ENCODE data around the gene GTPBP10. TPM values are rescaled to one million over a fixed set of nuclear protein-coding genes. Genes with fewer than 3 reads are reported as not detected.

GTPBP10 gene
- total RNA-seq, 2 experiments from 2014 or later = 26.6 to 29.1 TPM

DNA sequence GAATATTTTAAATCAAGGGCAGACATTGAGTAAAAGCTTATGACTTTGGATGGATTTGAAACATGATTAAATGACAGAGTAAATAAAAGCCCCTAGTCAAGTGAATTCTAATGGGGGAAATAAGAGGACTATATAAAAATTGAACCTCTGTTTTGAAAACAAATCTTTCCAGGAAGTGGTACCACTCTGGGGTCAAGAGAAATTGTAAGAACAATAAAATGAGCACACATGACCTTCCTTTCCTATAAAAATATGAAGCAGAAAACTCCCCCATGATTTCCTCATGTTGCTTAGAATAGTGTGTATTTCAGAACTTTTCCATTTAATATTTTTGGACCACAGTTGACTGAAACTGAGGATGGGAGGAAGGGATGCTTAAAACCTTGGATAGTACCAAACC is 44.4 kb downstream of the GTPBP10 start:
- H3K27ac Mint-ChIP-seq = no peak overlapping the region
- H3K27me3 Mint-ChIP-seq = no peaks in the 10 kb centered on the region
- no peaks in the 10 kb centered on the region for H3K4me1 Mint-ChIP-seq
- H3K9me3 Mint-ChIP-seq (ENCODE audit: low read depth) = peaks cover 7% of the 10 kb centered on the region
- H3K36me3 Mint-ChIP-seq = peaks cover 19% of the 10 kb centered on the region
- DNase-seq (no peak), ATAC-seq (no peak)
- CTCF ChIA-PET = interaction anchor here (1.0 kb wide), 1 partner anchor 45 kb away, joined by 3 read pairs; no protein-coding TSS in a partner anchor
- no peak overlapping the region for H3K4me3 Mint-ChIP-seq

DNA sequence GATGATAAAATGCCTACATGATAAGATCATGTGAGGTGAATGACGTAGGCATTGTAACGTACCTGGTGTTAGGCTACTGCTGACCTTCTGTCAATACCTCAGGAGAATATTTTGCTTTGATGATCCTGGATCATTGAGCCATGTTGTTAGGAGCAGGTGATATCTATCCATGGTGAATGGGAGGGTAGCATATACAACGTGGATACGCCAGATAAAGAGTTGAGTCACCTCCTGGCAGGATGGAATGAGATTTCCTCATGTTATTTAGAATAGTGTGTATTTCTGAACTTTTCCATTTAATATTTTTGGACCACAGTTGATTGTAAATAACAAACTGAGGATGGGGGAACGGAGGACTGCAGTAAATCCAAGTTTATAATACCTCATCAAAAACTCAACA is 45.0 kb downstream of the GTPBP10 start:
- CTCF ChIA-PET = no interaction called here
- DNase-seq = no peak
- H3K27me3 Mint-ChIP-seq = no peaks in the 10 kb centered on the region

DNA sequence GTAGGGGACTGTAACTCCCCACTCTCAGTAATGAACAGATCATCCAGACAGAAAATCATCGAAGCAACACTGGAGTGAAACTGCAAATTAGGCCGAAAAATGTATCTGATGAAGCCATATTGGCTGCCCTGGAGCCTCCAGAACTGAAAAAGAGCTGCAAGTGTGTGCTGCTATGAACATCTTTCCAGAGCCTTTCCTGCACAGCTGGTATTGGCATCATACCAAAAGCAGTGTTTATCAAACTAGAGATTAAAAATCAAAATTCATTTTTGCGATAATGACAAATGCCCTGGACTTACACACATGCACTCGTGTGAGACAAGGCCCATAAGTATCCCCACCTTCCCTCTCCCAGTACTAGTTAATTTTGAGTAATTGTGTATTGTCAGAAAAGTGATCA is 49.9 kb downstream of the GTPBP10 start:
- Mint-ChIP-seq H3K9me3 (ENCODE audit: low read depth) (peaks cover 9% of the 10 kb centered on the region), H3K4me1 (no peaks in the 10 kb centered on the region), H3K27ac (no peak overlapping the region), H3K27me3 (peaks cover 13% of the 10 kb centered on the region), H3K36me3 (peaks cover 7% of the 10 kb centered on the region), H3K4me3 (no peak overlapping the region)
- DNase-seq (no peak), ATAC-seq (no peak)
- CTCF ChIA-PET = no interaction called here

More for the DNA sequence above, 45.0 kb downstream of the GTPBP10 start:
- Mint-ChIP-seq H3K4me1 (no peaks in the 10 kb centered on the region), H3K36me3 (peaks cover 14% of the 10 kb centered on the region), H3K27ac (no peak overlapping the region), H3K4me3 (no peak overlapping the region), H3K9me3 (ENCODE audit: low read depth) (peaks cover 7% of the 10 kb centered on the region)
- no peak for ATAC-seq

DNA sequence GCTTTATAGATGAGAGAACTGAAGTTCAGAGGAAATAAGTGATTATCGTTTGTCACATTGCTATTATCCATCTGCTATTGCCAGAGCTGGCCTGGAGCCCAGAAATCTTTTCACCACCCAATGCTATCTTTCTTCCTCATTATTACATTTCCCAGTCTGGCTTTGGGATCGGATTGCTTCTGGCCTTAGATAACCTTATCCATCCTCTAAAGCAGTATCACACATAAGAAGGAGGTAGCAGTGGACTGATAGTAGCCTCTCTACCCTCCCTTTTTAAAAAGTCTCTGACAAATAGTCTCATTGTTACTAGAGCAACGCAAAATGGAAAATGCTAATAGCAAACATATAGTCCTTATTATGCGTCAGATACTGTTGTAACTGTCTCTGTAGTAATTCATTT is 55.5 kb downstream of the GTPBP10 start:
- Mint-ChIP-seq H3K36me3 (peaks cover 3% of the 10 kb centered on the region), H3K4me1 (peaks cover 16% of the 10 kb centered on the region), H3K27ac (no peak overlapping the region), H3K27me3 (peaks cover 18% of the 10 kb centered on the region), H3K4me3 (no peak overlapping the region), H3K9me3 (ENCODE audit: low read depth) (peaks cover 2% of the 10 kb centered on the region)
- DNase-seq (no peak), ATAC-seq (no peak)
- CTCF ChIA-PET = no interaction called here

DNA sequence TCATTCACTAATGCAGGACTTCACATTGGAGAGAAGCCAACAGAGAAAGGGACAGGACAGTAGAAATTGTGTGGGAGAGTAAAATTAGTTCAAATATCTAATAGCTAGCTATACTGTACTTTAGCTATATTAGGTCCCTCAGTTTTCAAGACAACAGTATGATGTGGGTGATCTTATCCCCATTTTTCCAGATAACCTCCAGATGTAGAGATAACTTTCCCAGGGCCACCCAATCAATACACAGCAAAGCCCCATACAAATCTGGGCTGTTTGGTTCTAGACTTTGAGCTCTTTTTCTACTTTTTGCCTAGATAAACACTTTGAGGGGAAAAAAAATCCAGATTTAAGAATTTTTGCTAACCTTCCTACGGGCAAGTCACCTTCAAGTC is 56.3 kb downstream of the GTPBP10 start:
- DNase-seq (no peak), ATAC-seq (no peak)
- Mint-ChIP-seq H3K36me3 (peaks cover 7% of the 10 kb centered on the region), H3K27me3 (peaks cover 18% of the 10 kb centered on the region), H3K27ac (peak overlapping the region; percentile 84), H3K4me3 (peak overlapping the region; percentile 91), H3K9me3 (ENCODE audit: low read depth) (peaks cover 2% of the 10 kb centered on the region), H3K4me1 (peaks cover 16% of the 10 kb centered on the region)
- CTCF ChIA-PET = no interaction called here

DNA sequence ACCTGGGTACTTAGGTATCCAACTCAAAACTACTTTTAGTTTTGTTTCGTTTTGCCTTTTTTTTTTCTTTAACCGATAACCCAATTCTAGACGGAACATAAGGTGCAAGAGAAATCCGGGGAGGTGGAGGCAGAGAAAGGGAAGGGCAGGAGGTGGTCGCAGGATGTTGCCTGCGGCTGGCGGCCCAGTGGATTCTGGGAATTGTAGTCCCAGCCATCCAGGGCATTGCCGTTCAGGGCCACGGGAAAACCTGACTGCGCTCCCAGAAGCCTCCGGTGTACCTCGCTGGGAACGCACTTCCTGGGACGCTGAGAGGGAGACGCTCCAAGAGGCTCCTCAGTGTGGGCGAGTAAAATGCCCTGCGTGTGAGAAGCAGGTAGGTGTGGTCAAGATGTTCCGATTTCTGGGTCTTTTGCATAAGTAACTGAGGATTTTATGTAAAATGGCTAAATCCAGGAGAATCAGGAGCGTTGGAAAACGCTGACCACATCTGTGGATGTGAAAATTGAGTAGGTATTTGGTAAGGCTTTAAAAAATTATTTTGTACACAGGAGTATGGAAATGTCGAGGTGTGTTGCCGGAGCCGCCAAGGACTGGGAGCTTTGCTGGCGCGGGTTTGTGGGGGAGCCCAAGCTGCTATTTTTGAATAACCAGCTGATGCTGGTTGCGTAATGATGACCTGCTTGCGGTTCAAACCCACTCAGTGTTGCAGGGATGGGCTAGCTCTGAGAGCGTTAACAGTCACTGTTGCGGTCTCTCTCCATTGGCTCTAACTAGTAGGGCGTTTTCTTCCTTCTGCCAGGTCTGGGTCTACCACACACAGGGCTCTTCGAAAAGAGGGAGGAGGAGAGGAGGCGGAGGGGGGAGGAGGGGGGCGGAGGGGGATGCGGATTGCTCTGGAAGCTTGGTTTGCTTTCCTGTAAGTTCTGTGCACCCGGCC is 56.9 kb downstream of the GTPBP10 start, which contains the start of gene CLDN12:
Gene CLDN12, plus strand, starts transcription at position 288 of the 940 bp plus-strand sequence. CDS start 9,216 bp downstream, outside the sequence.
- peak within 1 kb of the TSS; percentile 91 for H3K4me3 Mint-ChIP-seq

DNA sequence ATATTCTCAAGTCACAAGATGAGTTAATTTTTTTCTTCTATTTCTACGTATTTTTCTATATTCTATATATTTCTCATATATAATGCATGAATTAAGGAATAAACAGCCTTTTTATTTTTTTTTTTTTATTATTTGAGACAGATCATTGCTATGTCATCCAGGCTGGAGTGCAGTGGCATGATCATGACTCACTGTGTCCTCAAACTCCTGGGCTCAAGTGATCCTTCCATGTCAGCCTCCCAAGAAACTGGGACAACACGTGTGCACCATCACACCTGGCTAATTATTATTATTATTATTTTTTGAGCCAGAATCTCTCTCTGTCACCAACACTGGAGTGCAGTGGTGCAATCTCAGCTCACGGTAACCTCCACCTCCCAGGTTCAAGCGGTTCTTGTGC is 58.3 kb downstream of the GTPBP10 start:
- peaks cover 16% of the 10 kb centered on the region for H3K4me1 Mint-ChIP-seq
- ATAC-seq (no peak), DNase-seq (no peak)
- CTCF ChIA-PET = no interaction called here
- H3K36me3 Mint-ChIP-seq = peaks cover 8% of the 10 kb centered on the region
- H3K27ac Mint-ChIP-seq = no peak overlapping the region
- peaks cover 17% of the 10 kb centered on the region for H3K27me3 Mint-ChIP-seq
- H3K4me3 Mint-ChIP-seq = peak overlapping the region; percentile 91
- peaks cover 2% of the 10 kb centered on the region for H3K9me3 Mint-ChIP-seq (ENCODE audit: low read depth)

More for the DNA sequence above, 56.9 kb downstream of the GTPBP10 start, which contains the start of gene CLDN12:
- DNase-seq (peak; percentile 90), ATAC-seq (peak; percentile 96)
- Mint-ChIP-seq H3K27ac (peak within 1 kb of the TSS; percentile 84), H3K36me3 (peaks cover 7% of the 10 kb centered on the region), H3K9me3 (ENCODE audit: low read depth) (peaks cover 2% of the 10 kb centered on the region), H3K4me1 (peaks cover 16% of the 10 kb centered on the region), H3K27me3 (peaks cover 18% of the 10 kb centered on the region)
- CTCF ChIA-PET = no interaction called here

DNA sequence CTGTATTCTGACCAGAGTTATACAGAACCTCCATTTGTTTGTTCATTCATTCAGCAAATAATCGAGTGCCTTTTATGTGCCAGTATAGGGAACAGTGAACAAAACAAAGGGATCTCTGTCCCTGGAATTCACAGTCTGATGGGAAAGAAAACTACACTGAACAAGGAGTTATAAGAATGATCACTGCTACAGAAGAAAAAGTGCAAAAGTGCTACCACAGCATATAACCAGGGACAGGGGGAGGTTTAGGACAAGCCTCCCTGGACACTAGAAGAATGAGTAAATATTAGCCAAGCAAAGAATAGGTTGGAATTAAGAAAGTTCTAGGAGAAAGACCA is 60.9 kb downstream of the GTPBP10 start:
- Mint-ChIP-seq H3K4me3 (no peak overlapping the region), H3K27ac (no peak overlapping the region)

DNA sequence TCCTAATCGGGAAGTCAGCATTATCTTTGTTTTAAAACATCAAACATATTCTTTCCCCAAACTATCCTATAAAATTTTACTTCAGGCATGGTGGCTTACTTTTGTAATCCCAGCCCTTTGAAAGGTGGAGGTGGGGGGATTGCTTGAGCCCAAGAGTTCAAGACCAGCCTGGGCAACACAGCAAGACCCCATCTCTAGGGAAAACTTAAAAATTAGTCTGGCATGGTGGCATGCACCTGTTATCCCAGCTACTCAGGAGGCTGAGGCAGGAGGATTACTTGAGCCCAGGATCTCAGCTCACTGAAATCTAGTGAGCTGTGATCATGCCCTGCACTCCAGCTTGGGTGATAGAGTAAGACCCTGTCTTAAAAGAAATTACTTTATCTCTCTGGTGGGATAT is 61.6 kb downstream of the GTPBP10 start:
- ATAC-seq (no peak), DNase-seq (no peak)
- H3K4me1 Mint-ChIP-seq = peaks cover 10% of the 10 kb centered on the region
- CTCF ChIA-PET = interaction anchor here (1.0 kb wide), 1 partner anchor 96 kb away, joined by 4 read pairs; no protein-coding TSS in a partner anchor
- no peaks in the 10 kb centered on the region for H3K9me3 Mint-ChIP-seq (ENCODE audit: low read depth)
- no peaks in the 10 kb centered on the region for H3K27me3 Mint-ChIP-seq
- no peak overlapping the region for H3K4me3 Mint-ChIP-seq
- H3K36me3 Mint-ChIP-seq = peaks cover 8% of the 10 kb centered on the region
- H3K27ac Mint-ChIP-seq = no peak overlapping the region

More for the DNA sequence above, 60.9 kb downstream of the GTPBP10 start:
- no peak for ATAC-seq
- Mint-ChIP-seq H3K4me1 (peaks cover 16% of the 10 kb centered on the region), H3K36me3 (peaks cover 8% of the 10 kb centered on the region), H3K9me3 (ENCODE audit: low read depth) (no peaks in the 10 kb centered on the region), H3K27me3 (no peaks in the 10 kb centered on the region)
- DNase-seq = no peak
- CTCF ChIA-PET = no interaction called here

DNA sequence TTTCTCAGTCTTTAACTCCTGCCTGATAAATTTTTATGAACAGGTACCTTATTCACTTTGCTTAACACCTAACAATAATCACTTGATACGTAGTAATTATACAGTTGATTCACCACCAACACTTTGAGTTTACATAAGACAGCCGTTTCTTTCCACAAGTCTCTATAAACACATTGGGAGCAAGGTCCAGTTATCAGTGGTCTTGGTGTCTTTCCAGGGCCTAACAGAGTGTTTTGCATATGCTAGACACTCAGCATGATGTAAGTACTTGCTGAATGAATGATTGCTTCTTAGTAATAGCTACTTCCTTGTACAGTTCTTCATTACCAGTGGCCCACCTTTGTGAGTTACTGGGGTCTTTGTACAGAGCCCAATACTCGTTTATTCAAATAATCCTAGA is 63.2 kb downstream of the GTPBP10 start:
- H3K36me3 Mint-ChIP-seq = peaks cover 8% of the 10 kb centered on the region
- H3K9me3 Mint-ChIP-seq (ENCODE audit: low read depth) = no peaks in the 10 kb centered on the region
- DNase-seq = no peak
- CTCF ChIA-PET = interaction anchor here (1.0 kb wide), 1 partner anchor 17 kb away, joined by 3 read pairs; no protein-coding TSS in a partner anchor
- peaks cover 2% of the 10 kb centered on the region for H3K4me1 Mint-ChIP-seq
- no peak overlapping the region for H3K27ac Mint-ChIP-seq
- no peak overlapping the region for H3K4me3 Mint-ChIP-seq
- no peak for ATAC-seq
- no peaks in the 10 kb centered on the region for H3K27me3 Mint-ChIP-seq

DNA sequence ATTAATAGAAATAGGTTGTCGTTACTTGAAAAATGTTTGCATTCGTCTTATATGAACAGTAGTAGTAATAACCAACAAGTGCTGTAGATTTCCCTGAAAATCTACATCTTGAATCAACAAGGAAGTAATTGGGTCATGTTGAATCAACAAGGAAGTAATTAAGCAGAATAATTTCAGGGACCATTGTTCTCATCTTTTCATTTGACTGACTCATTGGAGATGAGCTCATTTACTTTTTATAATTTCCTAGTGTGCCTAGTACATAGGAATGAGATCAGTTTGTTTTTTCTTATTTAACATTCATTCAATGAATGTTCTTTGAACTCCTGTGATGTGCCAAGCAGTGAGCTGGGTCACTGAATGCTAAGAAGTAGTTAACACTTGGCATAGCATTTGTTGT is 65.0 kb downstream of the GTPBP10 start:
- no peak overlapping the region for H3K27ac Mint-ChIP-seq
- DNase-seq (no peak), ATAC-seq (no peak)
- no peak overlapping the region for H3K4me3 Mint-ChIP-seq
- no peaks in the 10 kb centered on the region for H3K4me1 Mint-ChIP-seq
- CTCF ChIA-PET = interaction anchor here (0.8 to 1.5 kb wide), 3 partner anchors 16 to 257 kb away, joined by 3 to 5 read pairs (median 4); partner anchors contain the start of genes GTPBP10 and STEAP1
- H3K27me3 Mint-ChIP-seq = no peaks in the 10 kb centered on the region
- no peaks in the 10 kb centered on the region for H3K9me3 Mint-ChIP-seq (ENCODE audit: low read depth)
- peaks cover 5% of the 10 kb centered on the region for H3K36me3 Mint-ChIP-seq

DNA sequence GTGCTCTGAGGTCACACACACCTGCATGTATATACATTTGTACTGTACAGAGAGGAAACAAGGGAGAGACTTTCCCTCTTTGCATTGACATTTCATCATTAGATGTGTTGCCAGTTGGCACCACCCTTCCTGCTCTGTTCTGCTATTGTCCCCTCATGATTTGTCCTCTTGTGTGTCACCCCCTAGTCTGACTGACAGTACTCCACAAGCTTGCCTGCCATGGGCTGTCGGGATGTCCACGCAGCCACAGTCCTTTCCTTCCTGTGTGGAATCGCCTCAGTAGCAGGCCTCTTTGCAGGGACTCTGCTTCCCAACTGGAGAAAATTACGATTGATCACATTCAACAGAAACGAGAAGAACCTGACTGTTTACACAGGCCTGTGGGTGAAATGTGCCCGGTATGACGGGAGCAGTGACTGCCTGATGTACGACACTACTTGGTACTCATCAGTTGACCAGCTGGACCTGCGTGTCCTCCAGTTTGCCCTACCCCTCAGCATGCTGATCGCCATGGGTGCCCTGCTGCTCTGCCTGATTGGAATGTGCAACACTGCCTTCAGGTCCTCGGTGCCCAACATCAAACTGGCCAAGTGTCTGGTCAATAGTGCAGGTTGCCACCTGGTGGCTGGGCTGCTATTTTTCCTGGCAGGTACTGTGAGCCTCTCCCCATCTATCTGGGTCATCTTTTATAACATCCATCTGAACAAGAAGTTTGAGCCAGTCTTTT is 66.1 kb downstream of the GTPBP10 start:
- CTCF ChIA-PET = interaction anchor here (0.8 to 1.3 kb wide), 2 partner anchors 15 kb away, joined by 3 to 4 read pairs; no protein-coding TSS in a partner anchor
- Mint-ChIP-seq H3K9me3 (ENCODE audit: low read depth) (no peaks in the 10 kb centered on the region), H3K36me3 (peaks cover 1% of the 10 kb centered on the region), H3K4me3 (no peak overlapping the region), H3K27ac (no peak overlapping the region), H3K4me1 (no peaks in the 10 kb centered on the region), H3K27me3 (no peaks in the 10 kb centered on the region)
- DNase-seq (peak; percentile 42), ATAC-seq (no peak)

DNA sequence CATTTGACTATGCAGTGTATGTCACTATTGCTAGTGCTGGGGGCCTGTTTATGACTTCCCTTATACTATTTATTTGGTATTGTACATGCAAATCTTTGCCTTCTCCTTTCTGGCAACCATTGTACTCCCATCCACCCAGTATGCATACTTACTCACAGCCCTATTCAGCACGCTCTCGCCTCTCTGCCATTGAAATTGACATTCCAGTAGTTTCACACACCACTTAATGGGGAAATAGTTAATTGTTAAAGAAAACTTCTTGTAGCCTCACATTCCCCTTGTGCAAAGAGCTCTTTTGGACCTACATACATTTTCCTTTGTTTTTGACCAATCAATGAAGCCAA is 66.6 kb downstream of the GTPBP10 start:
- Mint-ChIP-seq H3K4me3 (no peak overlapping the region), H3K27me3 (no peaks in the 10 kb centered on the region), H3K36me3 (peaks cover 1% of the 10 kb centered on the region), H3K4me1 (no peaks in the 10 kb centered on the region), H3K9me3 (ENCODE audit: low read depth) (no peaks in the 10 kb centered on the region), H3K27ac (no peak overlapping the region)
- DNase-seq = no peak
- CTCF ChIA-PET = interaction anchor here (1.3 kb wide), 1 partner anchor 15 kb away, joined by 4 read pairs; no protein-coding TSS in a partner anchor
- ATAC-seq = no peak
